Activated CD4-positive, alpha-beta T cell treated with anti-CD3 and anti-CD28 coated beads for 36 hours (primary cell): ENCODE results near the gene GRID1. TPM values are rescaled to one million over a fixed set of nuclear protein-coding genes. Genes with fewer than 3 reads are reported as not detected.

Source experiments
- ATAC-seq: fragments of 200-7000 bp; cut with Tn5 transposase; one replicate; pipeline ENCODE4 v1.10.0; 2021; ENCODE audit warnings: mild to moderate bottlenecking, moderate library complexity
- CTCF ChIA-PET: fragments of 350-600 bp; sonication (Branson Sonifier 250); formaldehyde crosslinking; loops from one replicate; lab custom pipeline; 2021; ENCODE audit warnings: antibody characterized with exemption; lab: Charles Lee
- POLR2A ChIA-PET: fragments of 350-600 bp; sonication (Branson Sonifier 250); formaldehyde crosslinking; loops from one replicate; lab custom pipeline; 2021; ENCODE audit warnings: antibody characterized with exemption, inconsistent platforms; lab: Charles Lee
- DNase-seq: peaks from one replicate; pipeline ENCODE4 v3.0.0-alpha.2; 2020
- H3K27ac Mint-ChIP-seq: one replicate; pipeline ENCODE4 v1.8.0; 2021; ENCODE audit warnings: mixed read lengths
- H3K27me3 Mint-ChIP-seq: one replicate; pipeline ENCODE4 v1.8.0; 2021; ENCODE audit warnings: mixed read lengths
- H3K36me3 Mint-ChIP-seq: one replicate; pipeline ENCODE4 v1.8.0; 2021; ENCODE audit warnings: low read depth, mixed read lengths
- H3K4me1 Mint-ChIP-seq: one replicate; pipeline ENCODE4 v1.8.0; 2021; ENCODE audit warnings: mixed read lengths
- H3K4me3 Mint-ChIP-seq: one replicate; pipeline ENCODE4 v1.8.0; 2021; ENCODE audit warnings: mild to moderate bottlenecking, moderate library complexity, mixed read lengths
- H3K9me3 Mint-ChIP-seq: one replicate; pipeline ENCODE4 v1.8.0; 2021; ENCODE audit warnings: low read depth, mixed read lengths
- intact Hi-C, 2 experiments: fragments of 100-400 bp; cut with DNase I in 1 of 2; cut with micrococcal nuclease in 1 of 2; formaldehyde crosslinking; loops; one replicate each; pipeline versions ENCODE4 v1.14.2 to v1.15.1; 2022 to 2024; cut with DNase I, micrococcal nuclease
- total RNA-seq, 2 experiments: library from RNA; stranded (reverse); gene quantifications; one replicate each; pipeline ENCODE4 v1.2.3, GENCODE V29; 2021

GRID1 gene
- total RNA-seq, 2 experiments from 2014 or later, result not detected

DNA sequence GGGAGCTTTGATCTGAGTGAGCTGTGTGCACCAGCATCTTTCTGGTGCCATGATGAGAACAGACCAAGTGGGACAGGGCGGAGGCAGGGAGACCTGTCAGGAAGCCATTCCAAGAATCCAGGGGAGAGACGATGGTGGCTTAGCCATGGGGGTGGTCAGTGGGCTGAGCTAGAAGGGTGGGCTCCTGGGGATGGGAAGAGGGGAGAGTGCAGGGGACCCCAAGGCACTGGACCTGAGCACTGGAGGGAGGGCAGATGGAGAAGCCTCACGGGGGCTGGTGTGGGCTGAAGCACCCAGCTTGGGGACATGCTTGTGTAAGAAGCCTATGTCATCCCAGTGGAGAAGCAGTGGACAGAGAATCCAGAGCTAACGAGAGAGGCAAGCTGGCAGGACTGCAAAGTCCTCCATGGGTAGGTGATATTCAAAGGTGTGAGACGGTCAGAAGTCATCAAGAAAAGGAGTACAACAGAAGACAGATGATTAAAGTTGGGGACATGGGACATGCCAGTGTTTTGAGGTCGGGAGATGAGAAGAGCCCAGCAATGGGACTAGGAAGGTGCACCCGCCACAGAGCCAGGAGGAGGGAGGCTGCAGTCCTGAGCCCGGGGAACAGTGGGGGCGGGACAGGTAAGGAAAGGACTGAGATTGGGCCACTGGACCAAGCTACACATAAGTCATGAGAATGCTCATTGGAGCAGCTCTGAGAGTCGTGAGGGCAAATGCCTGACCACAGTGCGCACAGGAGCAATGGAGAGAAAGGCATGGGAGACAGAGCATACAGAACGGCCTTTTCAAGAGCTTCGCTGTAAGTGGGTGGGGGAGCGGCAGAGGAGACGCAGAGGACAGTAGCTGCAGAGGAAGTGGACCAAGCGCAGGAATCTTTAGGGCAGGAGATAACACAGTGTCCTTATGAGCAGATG lies 72.0 kb downstream of the GRID1 start:
- DNase-seq (no peak), ATAC-seq (no peak)
- Mint-ChIP-seq H3K9me3 (no peaks in the 10 kb centered on the region), H3K27me3 (peaks cover 3% of the 10 kb centered on the region), H3K4me3 (no peak overlapping the region), H3K4me1 (no peaks in the 10 kb centered on the region), H3K36me3 (no peaks in the 10 kb centered on the region), H3K27ac (no peak overlapping the region)
- CTCF ChIA-PET, result interaction anchor here (0.8 kb wide), 1 partner anchor 744 kb away, joined by 3 read pairs; no protein-coding TSS in a partner anchor
- POLR2A ChIA-PET, result no interaction called here
- intact Hi-C loops, result no loop called here

DNA sequence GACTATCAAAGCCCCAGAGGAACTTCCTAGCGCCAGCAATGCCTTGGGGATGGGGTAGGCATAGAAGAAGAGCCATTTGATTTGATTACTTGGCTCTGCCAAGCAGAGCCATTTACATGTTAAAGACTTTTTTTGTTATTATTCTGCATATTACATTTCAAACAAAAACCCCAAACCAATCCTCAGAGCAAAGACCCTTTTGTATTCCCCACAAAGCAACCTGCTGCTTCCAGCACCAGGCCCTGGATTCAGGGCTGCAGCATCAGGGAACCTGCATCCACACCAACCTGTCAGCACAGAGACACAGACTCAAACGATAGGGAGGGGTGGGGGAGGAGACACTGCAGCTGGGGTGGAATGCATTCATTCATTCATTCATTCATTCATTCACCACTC lies 73.2 kb downstream of the GRID1 start:
- intact Hi-C loops, result no loop called here
- CTCF ChIA-PET, result interaction anchor here (0.8 kb wide), 2 partner anchors 9 to 743 kb away, joined by 3 read pairs; no protein-coding TSS in a partner anchor

GRCh38 chr10:86292462-86293395 lies 73.9 kb downstream of the GRID1 start:
- DNase-seq, result no peak
- no peaks in the 10 kb centered on the region for H3K36me3 Mint-ChIP-seq
- ChIA-PET POLR2A (no interaction called here), CTCF (no interaction called here)
- no peak for ATAC-seq
- H3K27me3 Mint-ChIP-seq, result peaks cover 3% of the 10 kb centered on the region
- H3K27ac Mint-ChIP-seq, result no peak overlapping the region
- H3K4me3 Mint-ChIP-seq, result no peak overlapping the region
- intact Hi-C loops, result no loop called here
- no peaks in the 10 kb centered on the region for H3K4me1 Mint-ChIP-seq
- H3K9me3 Mint-ChIP-seq, result no peaks in the 10 kb centered on the region

More for the DNA sequence above, 73.2 kb downstream of the GRID1 start:
- DNase-seq (no peak), ATAC-seq (no peak)
- H3K27me3 Mint-ChIP-seq, result peaks cover 3% of the 10 kb centered on the region
- H3K4me3 Mint-ChIP-seq, result no peak overlapping the region
- H3K36me3 Mint-ChIP-seq, result no peaks in the 10 kb centered on the region
- no peak overlapping the region for H3K27ac Mint-ChIP-seq
- no peaks in the 10 kb centered on the region for H3K9me3 Mint-ChIP-seq
- H3K4me1 Mint-ChIP-seq, result no peaks in the 10 kb centered on the region
- POLR2A ChIA-PET, result no interaction called here

GRCh38 chr10:86291616-86292340 lies 74.8 kb downstream of the GRID1 start:
- Mint-ChIP-seq H3K9me3 (no peaks in the 10 kb centered on the region), H3K4me1 (no peaks in the 10 kb centered on the region), H3K27ac (no peak overlapping the region), H3K36me3 (no peaks in the 10 kb centered on the region), H3K27me3 (peaks cover 3% of the 10 kb centered on the region), H3K4me3 (no peak overlapping the region)
- ATAC-seq (no peak), DNase-seq (no peak)
- CTCF ChIA-PET, result no interaction called here
- POLR2A ChIA-PET, result no interaction called here
- intact Hi-C loops, result no loop called here

DNA sequence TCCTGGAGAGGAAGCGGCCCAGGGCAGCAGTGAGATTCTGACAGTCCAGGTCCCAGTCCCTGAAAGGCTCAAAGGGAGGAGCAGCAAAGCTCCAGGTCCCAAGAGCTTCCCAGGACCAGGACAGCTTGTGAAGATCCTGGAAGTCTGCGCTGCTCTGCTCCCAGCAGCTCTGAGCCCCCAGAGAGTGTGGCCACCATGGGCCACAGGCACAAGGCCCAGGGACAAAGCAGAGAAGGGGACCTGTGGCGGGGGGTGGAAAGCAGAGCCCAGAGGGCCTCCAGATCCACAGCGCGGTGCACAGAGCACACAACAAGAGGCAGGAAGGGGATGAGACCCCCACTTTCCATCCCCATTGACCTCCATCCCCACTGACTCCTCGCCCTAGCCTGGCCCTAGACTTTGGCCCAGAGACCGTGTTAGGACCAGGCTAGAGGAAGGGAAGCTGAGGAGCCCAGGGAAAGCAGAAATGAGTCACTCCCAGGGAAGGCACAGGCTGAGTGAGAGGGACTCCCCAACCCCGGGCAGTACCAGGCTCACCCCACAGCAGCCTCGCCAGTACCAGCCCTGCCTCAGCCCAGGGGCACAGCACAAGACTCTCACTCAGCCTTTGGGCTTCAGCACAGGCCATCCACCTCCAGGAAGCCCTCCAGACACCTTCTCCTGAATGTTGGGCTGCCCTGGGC lies 75.5 kb downstream of the GRID1 start:
- no peak overlapping the region for H3K27ac Mint-ChIP-seq
- no peak for DNase-seq
- ATAC-seq, result no peak
- H3K9me3 Mint-ChIP-seq, result no peaks in the 10 kb centered on the region
- POLR2A ChIA-PET, result no interaction called here
- intact Hi-C loops, result no loop called here
- H3K27me3 Mint-ChIP-seq, result peaks cover 3% of the 10 kb centered on the region
- no peaks in the 10 kb centered on the region for H3K36me3 Mint-ChIP-seq
- no peaks in the 10 kb centered on the region for H3K4me1 Mint-ChIP-seq
- CTCF ChIA-PET, result interaction anchor here (0.6 kb wide), 2 partner anchors 95 to 717 kb away, joined by 3 read pairs; no protein-coding TSS in a partner anchor
- H3K4me3 Mint-ChIP-seq, result no peak overlapping the region

- H3K4me3 Mint-ChIP-seq, result no peak overlapping the region
- H3K27me3 Mint-ChIP-seq, result peaks cover 3% of the 10 kb centered on the region
- H3K4me1 Mint-ChIP-seq, result no peaks in the 10 kb centered on the region
- H3K27ac Mint-ChIP-seq, result no peak overlapping the region
- no peaks in the 10 kb centered on the region for H3K36me3 Mint-ChIP-seq
- no peak for ATAC-seq
- no peaks in the 10 kb centered on the region for H3K9me3 Mint-ChIP-seq
- intact Hi-C loops, result no loop called here
- ChIA-PET CTCF (no interaction called here), POLR2A (no interaction called here)
- DNase-seq, result no peak
Observed at GRCh38 chr10:86289577-86289868, 77.1 kb downstream of the GRID1 start.

DNA sequence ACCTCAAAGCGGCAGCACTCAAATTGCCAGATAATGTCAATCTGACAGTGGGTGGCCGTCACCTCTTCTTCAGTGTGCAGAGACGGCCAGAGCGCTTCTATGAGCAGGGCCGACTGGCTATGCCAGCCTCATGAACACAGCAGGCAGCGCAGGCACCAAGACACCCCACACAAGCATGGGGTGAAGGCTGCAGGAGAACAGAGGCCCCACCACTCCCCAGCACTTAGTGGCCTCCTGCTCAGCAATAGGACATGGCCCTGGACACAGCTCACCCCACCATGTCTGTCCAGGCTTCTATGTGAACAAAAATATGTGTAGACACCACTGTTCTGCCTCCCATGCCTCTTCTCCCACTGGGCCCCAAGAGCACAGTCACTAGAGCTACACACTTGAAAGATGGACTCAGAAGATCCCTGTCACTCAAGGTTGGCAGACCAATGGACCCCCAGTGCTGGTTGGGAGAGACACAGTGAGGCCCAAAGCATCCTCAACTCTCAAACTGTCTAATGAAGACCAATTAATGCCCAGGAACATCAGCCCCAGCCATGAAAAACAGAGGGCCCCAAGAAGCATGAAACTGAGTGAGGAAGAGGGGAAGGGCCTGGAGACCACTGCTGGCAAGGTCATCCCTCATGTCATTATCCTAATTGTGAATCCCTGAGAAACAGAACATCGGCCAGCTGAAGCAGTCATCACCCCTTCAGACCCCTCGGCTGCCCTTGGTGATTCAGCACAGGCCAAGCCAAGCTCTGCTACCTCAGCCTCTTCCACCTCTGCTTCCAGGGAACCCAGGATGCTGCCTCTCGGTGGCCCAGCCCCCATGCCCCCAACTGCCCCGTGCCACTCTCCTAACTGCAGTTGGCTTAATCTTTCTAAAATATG lies 77.7 kb downstream of the GRID1 start:
- Mint-ChIP-seq H3K4me1 (no peaks in the 10 kb centered on the region), H3K9me3 (no peaks in the 10 kb centered on the region), H3K36me3 (no peaks in the 10 kb centered on the region), H3K27me3 (peaks cover 4% of the 10 kb centered on the region), H3K4me3 (no peak overlapping the region), H3K27ac (no peak overlapping the region)
- POLR2A ChIA-PET, result no interaction called here
- CTCF ChIA-PET, result interaction anchor here (0.7 kb wide), 1 partner anchor 92 kb away, joined by 3 read pairs; no protein-coding TSS in a partner anchor
- DNase-seq (no peak), ATAC-seq (no peak)
- intact Hi-C loops, result no loop called here

GRCh38 chr10:86287966-86288579 lies 78.5 kb downstream of the GRID1 start:
- H3K27me3 Mint-ChIP-seq, result peaks cover 9% of the 10 kb centered on the region
- POLR2A ChIA-PET, result no interaction called here
- intact Hi-C loops, result no loop called here
- CTCF ChIA-PET, result interaction anchor here (0.7 kb wide), 1 partner anchor 93 kb away, joined by 3 read pairs; no protein-coding TSS in a partner anchor
- no peak overlapping the region for H3K4me3 Mint-ChIP-seq
- ATAC-seq (no peak), DNase-seq (no peak)
- H3K36me3 Mint-ChIP-seq, result no peaks in the 10 kb centered on the region
- H3K4me1 Mint-ChIP-seq, result no peaks in the 10 kb centered on the region
- H3K27ac Mint-ChIP-seq, result no peak overlapping the region
- H3K9me3 Mint-ChIP-seq, result no peaks in the 10 kb centered on the region

- ChIA-PET POLR2A (no interaction called here), CTCF (no interaction called here)
- H3K27ac Mint-ChIP-seq, result no peak overlapping the region
- peaks cover 9% of the 10 kb centered on the region for H3K27me3 Mint-ChIP-seq
- no peaks in the 10 kb centered on the region for H3K36me3 Mint-ChIP-seq
- no peaks in the 10 kb centered on the region for H3K9me3 Mint-ChIP-seq
- intact Hi-C loops, result no loop called here
- DNase-seq (no peak), ATAC-seq (no peak)
- H3K4me3 Mint-ChIP-seq, result no peak overlapping the region
- no peaks in the 10 kb centered on the region for H3K4me1 Mint-ChIP-seq
Observed at GRCh38 chr10:86287110-86287793, 79.3 kb downstream of the GRID1 start.
